PC-3 (cell line): ENCODE data around the gene TMTC1. TPM values are rescaled to one million over a fixed set of nuclear protein-coding genes. Genes with fewer than 3 reads are reported as not detected.

ENCODE experiments used
- ATAC-seq: fragments of 200-7000 bp; cut with Tn5 transposase; 2 replicates; pipeline ENCODE4 v1.9.1; 2020; ENCODE audit warnings: mild to moderate bottlenecking, moderate library complexity
- BruUV-seq: library from RNA; stranded (reverse); fragments of 400-500 nt; replicated peaks from 2 replicates; lab custom pipeline; 2021; lab: Mats Ljungman, UMichigan
- CTCF ChIA-PET: fragments of 300-600 bp; sonication (Branson Sonifier 250); formaldehyde crosslinking; loops from one replicate; lab custom pipeline; 2022; ENCODE audit warnings: antibody characterized with exemption; lab: Charles Lee
- POLR2A ChIA-PET: fragments of 300-600 bp; sonication (Branson Sonifier 250); formaldehyde crosslinking; loops from one replicate; lab custom pipeline; 2022; ENCODE audit warnings: antibody characterized with exemption; ENCODE audit not compliant: unreplicated experiment; lab: Charles Lee
- DNase-seq: peaks from one replicate; pipeline ENCODE4 v3.0.0-alpha.2; 2015
- H2AFZ ChIP-seq: fragments of 300-600 bp; sonication (generic); 2 replicates; pipeline ENCODE4 v1.6.0; 2016; ENCODE audit warnings: antibody characterized with exemption, low read length
- H3F3A ChIP-seq: fragments of 300-600 bp; sonication (generic); one replicate; pipeline ENCODE4 v1.6.0; 2017; ENCODE audit warnings: antibody characterized with exemption, low read length, control low read depth, mild to moderate bottlenecking; ENCODE audit not compliant: unreplicated experiment
- H3K27ac ChIP-seq: fragments of 300-600 bp; sonication (generic); 2 replicates; pipeline ENCODE4 v1.5.1; 2016; ENCODE audit warnings: mild to moderate bottlenecking, low read length
- H3K27me3 ChIP-seq: fragments of 300-600 bp; sonication (generic); 2 replicates; pipeline ENCODE4 v1.6.1; 2016; ENCODE audit warnings: low read length, mixed read lengths
- H3K36me3 ChIP-seq: fragments of 300-600 bp; sonication (generic); 2 replicates; pipeline ENCODE4 v1.6.1; 2016; ENCODE audit warnings: low read depth, mixed run types, low read length, mixed read lengths
- H3K4me1 ChIP-seq: fragments of 300-600 bp; sonication (generic); 2 replicates; pipeline ENCODE4 v1.5.1; 2016; ENCODE audit warnings: low read length; ENCODE audit not compliant: insufficient read depth
- H3K4me2 ChIP-seq: fragments of 300-600 bp; sonication (generic); 2 replicates; pipeline ENCODE4 v1.6.0; 2016; ENCODE audit warnings: low read length
- H3K4me3 ChIP-seq: fragments of 300-600 bp; sonication (generic); 2 replicates; pipeline ENCODE4 v1.5.1; 2016; ENCODE audit warnings: mild to moderate bottlenecking, low read length, mixed read lengths
- H3K79me2 ChIP-seq: fragments of 300-600 bp; sonication (generic); 2 replicates; pipeline ENCODE4 v1.6.1; 2017; ENCODE audit warnings: low read length, mixed read lengths
- H3K9ac ChIP-seq: fragments of 300-600 bp; sonication (generic); 2 replicates; pipeline ENCODE4 v1.6.0; 2016; ENCODE audit warnings: mild to moderate bottlenecking, low read length
- H3K9me2 ChIP-seq: fragments of 300-600 bp; sonication (generic); replicated peaks from 2 replicates; pipeline ENCODE4 v1.6.1; 2016; ENCODE audit warnings: mixed run types, low read length, mixed read lengths
- H3K9me3 ChIP-seq: fragments of 300-600 bp; sonication (generic); 2 replicates; pipeline ENCODE4 v1.6.1; 2016; ENCODE audit warnings: low read length, mixed read lengths
- H4K20me1 ChIP-seq: fragments of 300-600 bp; sonication (generic); 2 replicates; pipeline ENCODE4 v1.6.1; 2016; ENCODE audit warnings: low read length, mixed read lengths
- CTCF ChIP-seq: fragments of 300-600 bp; sonication (generic); conservative IDR thresholded peaks from 2 replicates; pipeline ENCODE4 v1.5.1; 2017; ENCODE audit warnings: antibody characterized with exemption, low read depth, mild to moderate bottlenecking, low read length
- EZH2 ChIP-seq: fragments of 300-600 bp; sonication (generic); IDR thresholded peaks from one replicate; pipeline ENCODE4 v1.6.1; 2017; ENCODE audit warnings: antibody characterized with exemption, mild to moderate bottlenecking, low read length; ENCODE audit not compliant: unreplicated experiment
- EZH2phosphoT487 ChIP-seq: fragments of 300-600 bp; sonication (generic); IDR thresholded peaks from 2 replicates; pipeline ENCODE4 v1.6.1; 2018; ENCODE audit warnings: mild to moderate bottlenecking, antibody characterized with exemption, low read length, borderline replicate concordance
- intact Hi-C: fragments of 100-400 bp; cut with micrococcal nuclease; formaldehyde crosslinking; loops from 2 replicates; pipeline ENCODE4 v1.9.0; 2023
- total RNA-seq: library from RNA; depleted of rRNA; stranded (reverse); fragments of >200 nt; gene quantifications from 2 replicates; pipeline ENCODE4 v1.2.3, GENCODE V29; 2014

The TMTC1 gene
- total RNA-seq, 1 experiment from 2014 or later = 5.8 TPM

GRCh38 chr12:29804019-29804418 lies 20.3 kb upstream of the TMTC1 start:
- ATAC-seq = no peak
- peaks cover 6% of the 10 kb centered on the region; the same call in 1 of the 2 replicates for H3K27me3 ChIP-seq
- intact Hi-C loops = loop anchor here (10.0 kb wide), 1 partner anchor 121 kb away; no protein-coding TSS in a partner anchor
- ChIA-PET POLR2A (no interaction called here), CTCF (no interaction called here)
- no peaks in the 10 kb centered on the region for H3K79me2 ChIP-seq
- no peak for TF ChIP-seq EZH2phosphoT487
- no peak for TF ChIP-seq CTCF
- no peak for TF ChIP-seq EZH2
- no peaks in the 10 kb centered on the region for H3K36me3 ChIP-seq
- no peak overlapping the region for H3K4me3 ChIP-seq
- no peak overlapping the region for H3K9ac ChIP-seq
- H3F3A ChIP-seq = no peaks in the 10 kb centered on the region
- BruUV-seq = no TSS peak
- H3K27ac ChIP-seq = no peak overlapping the region
- H3K4me2 ChIP-seq = no peak overlapping the region
- no peaks in the 10 kb centered on the region for H3K9me3 ChIP-seq
- H4K20me1 ChIP-seq = no peaks in the 10 kb centered on the region
- H3K9me2 ChIP-seq = no peaks in the 10 kb centered on the region
- no peak overlapping the region for H2AFZ ChIP-seq
- no peak for DNase-seq
- H3K4me1 ChIP-seq = peaks cover 5% of the 10 kb centered on the region

GRCh38 chr12:29799591-29799990 lies 15.8 kb upstream of the TMTC1 start:
- ChIA-PET CTCF (no interaction called here), POLR2A (no interaction called here)
- DNase-seq (no peak), ATAC-seq (no peak)
- H2AFZ ChIP-seq = no peak overlapping the region
- TF ChIP-seq EZH2 (no peak), CTCF (no peak), EZH2phosphoT487 (no peak)
- no peak overlapping the region for H3K9ac ChIP-seq
- peaks cover 13% of the 10 kb centered on the region; the same call in 1 of the 2 replicates for H3K27me3 ChIP-seq
- no peaks in the 10 kb centered on the region for H3K36me3 ChIP-seq
- BruUV-seq = no TSS peak
- intact Hi-C loops = loop anchor here (5.0 kb wide), 2 partner anchors 232 to 247 kb away; no protein-coding TSS in a partner anchor
- peaks cover 24% of the 10 kb centered on the region for H3K4me1 ChIP-seq
- no peaks in the 10 kb centered on the region for H3K9me3 ChIP-seq
- no peaks in the 10 kb centered on the region for H3K9me2 ChIP-seq
- H4K20me1 ChIP-seq = no peaks in the 10 kb centered on the region
- no peaks in the 10 kb centered on the region for H3K79me2 ChIP-seq
- H3K4me3 ChIP-seq = no peak overlapping the region
- H3K27ac ChIP-seq = no peak overlapping the region
- H3K4me2 ChIP-seq = no peak overlapping the region
- H3F3A ChIP-seq = peaks cover 9% of the 10 kb centered on the region

- no peak overlapping the region for H2AFZ ChIP-seq
- no peaks in the 10 kb centered on the region for H3K9me2 ChIP-seq
- peak overlapping the region; percentile 29; the same call in 1 of the 2 replicates for H3K27ac ChIP-seq
- ATAC-seq (no peak), DNase-seq (no peak)
- H4K20me1 ChIP-seq = no peaks in the 10 kb centered on the region
- peaks cover 15% of the 10 kb centered on the region; the same call in 1 of the 2 replicates for H3K9me3 ChIP-seq
- no TSS peak for BruUV-seq
- H3F3A ChIP-seq = peaks cover 22% of the 10 kb centered on the region
- POLR2A ChIA-PET = interaction anchor here (0.7 kb wide), 1 partner anchor 111 kb away, joined by 4 read pairs; no protein-coding TSS in a partner anchor
- H3K36me3 ChIP-seq = no peaks in the 10 kb centered on the region
- H3K4me3 ChIP-seq = peak overlapping the region; percentile 14; the same call in 1 of the 2 replicates
- intact Hi-C loops = loop anchor here (5.0 kb wide), 2 partner anchors 230 to 245 kb away; no protein-coding TSS in a partner anchor
- H3K4me1 ChIP-seq = peaks cover 24% of the 10 kb centered on the region
- TF ChIP-seq CTCF (no peak), EZH2phosphoT487 (no peak), EZH2 (no peak)
- H3K9ac ChIP-seq = no peak overlapping the region
- CTCF ChIA-PET = interaction anchor here (1.3 kb wide), 1 partner anchor 246 kb away, joined by 4 read pairs; no protein-coding TSS in a partner anchor
- H3K79me2 ChIP-seq = no peaks in the 10 kb centered on the region
- H3K27me3 ChIP-seq = peaks cover 13% of the 10 kb centered on the region; the same call in 1 of the 2 replicates
- H3K4me2 ChIP-seq = peak overlapping the region; percentile 62
These were observed 14.0 kb upstream of the TMTC1 start for GRCh38 chr12:29797565-29798355.
